ENCODE results near the gene BCAS1.

- no peak for TF ChIP-seq POLR2A (IDR thresholded peaks at IDR 0.05; ENCODE audit: low read length)
- TF ChIP-seq GATA1 (IDR thresholded peaks at IDR 0.05; ENCODE audit: low read depth, low read length): no peak
Measured at GRCh38 chr20:53929974-53930650, 140.3 kb downstream of the BCAS1 start.

Data from erythroblast (primary cell).